HG03280 (cell line): Measurements from ENCODE around the gene EPHA6.

Source experiments
- ATAC-seq: cut with Tn5 transposase; IDR thresholded peaks from one replicate; pipeline ENCODE4 v1.9.1; 2021; ENCODE audit warnings: mild to moderate bottlenecking, moderate library complexity; ENCODE audit not compliant: unreplicated experiment

EPHA6 gene

DNA sequence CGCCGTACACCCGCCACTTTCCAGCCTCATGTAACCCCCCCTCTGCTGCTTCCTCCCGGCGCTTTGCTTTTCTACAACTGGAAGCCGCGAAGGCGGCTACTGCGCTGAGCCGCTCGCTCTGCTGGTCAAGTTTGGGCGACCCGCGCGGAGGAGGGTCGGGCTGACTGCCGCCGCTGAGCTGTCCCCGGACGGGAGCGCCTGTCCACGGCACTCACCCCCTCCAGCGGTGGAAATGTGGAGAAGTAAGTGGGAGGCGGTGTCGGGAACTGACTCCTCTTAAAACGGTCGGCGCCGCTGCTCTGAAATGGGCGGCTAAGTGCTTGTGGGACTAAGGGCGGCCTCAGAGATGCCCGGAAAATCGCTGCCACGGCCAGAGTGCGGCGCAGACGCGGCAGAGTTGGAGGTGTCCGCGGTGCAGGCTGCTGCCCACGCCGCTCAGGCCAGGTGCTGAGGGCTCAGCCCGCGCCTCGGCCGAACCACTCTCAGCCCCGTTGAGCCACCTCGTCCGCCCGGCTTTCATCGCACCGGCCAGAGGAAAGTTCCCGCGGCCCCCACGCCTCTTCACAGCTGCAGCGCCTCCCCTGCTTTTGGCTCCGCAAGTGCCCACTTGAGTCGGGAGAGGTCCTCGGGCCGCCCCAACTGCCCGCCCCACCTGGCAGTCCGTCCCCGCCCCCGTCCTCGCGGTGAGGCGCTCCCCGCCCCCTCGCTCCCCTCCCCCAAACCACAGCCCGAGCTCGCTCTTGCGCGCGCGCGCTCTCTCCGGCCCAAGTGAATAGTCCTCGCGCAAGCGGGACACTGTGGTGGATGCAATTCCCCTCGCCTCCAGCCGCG, at the start of gene EPHA6:
EPHA6 (plus strand) TSS at position 775 of the 831 bp plus-strand sequence.
- ATAC-seq, result peak; percentile 9

- ATAC-seq, result no peak
Observed at GRCh38 chr3:96776818-96777217, 37.6 kb upstream of the EPHA6 start.

- ATAC-seq, result no peak
Observed at GRCh38 chr3:96779810-96780209, 34.6 kb upstream of the EPHA6 start.

- ATAC-seq, result no peak
Observed at GRCh38 chr3:96796101-96796500, 18.3 kb upstream of the EPHA6 start.

- no peak for ATAC-seq
Observed at GRCh38 chr3:96803870-96804269, 10.5 kb upstream of the EPHA6 start.

DNA sequence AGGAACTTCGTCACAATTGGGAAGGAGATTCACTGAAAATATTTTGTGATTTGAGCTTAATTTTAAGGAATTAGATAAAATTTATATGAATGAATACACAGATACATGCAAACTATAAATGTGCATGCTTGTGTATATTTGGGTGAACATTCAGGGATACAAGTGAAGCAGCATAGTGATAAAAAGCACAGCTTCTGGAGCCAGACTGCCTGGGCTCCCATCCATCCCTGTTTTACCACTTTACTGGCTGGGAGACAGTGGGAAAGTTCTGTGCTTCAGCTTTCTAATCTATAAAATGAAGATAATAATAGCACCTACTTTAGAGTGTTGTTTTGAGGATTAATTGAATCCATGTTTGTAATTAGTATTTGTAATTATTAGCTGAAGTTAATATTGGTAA, 8.1 kb upstream of the EPHA6 start:
- ATAC-seq, result no peak

- peak; percentile 96 for ATAC-seq
Observed at GRCh38 chr3:96813134-96813819, 1.1 kb upstream of the EPHA6 start.

DNA sequence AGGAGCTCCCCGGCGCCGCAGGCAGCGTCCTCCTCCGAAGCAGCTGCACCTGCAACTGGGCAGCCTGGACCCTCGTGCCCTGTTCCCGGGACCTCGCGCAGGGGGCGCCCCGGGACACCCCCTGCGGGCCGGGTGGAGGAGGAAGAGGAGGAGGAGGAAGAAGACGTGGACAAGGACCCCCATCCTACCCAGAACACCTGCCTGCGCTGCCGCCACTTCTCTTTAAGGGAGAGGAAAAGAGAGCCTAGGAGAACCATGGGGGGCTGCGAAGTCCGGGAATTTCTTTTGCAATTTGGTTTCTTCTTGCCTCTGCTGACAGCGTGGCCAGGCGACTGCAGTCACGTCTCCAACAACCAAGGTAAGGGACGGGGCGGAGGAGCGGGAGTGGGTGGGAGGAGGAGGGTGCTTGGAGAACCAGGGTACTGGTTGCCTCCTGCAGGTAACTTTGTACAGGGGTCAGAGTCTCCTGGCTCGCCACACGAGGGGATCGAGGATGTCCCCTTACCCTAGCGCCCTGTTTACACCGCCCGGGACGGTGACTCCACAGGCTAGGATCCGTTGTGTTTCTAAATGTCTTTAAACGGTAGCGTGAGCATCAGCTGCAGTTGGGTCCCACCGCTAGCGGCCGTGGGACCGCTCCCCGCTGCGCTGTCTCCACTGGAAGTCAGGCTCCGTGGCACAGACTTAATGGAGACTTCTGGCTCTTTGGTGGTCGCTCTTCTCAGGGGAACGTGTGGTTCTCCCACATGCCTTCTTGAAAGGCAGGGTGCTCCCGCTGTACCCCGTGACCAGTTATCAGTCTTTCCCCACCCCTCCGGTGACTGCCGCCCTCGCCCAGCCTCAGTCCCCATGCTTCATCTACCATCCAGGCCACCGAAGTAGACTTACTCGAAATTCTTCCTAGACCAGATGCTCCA, 515 bp downstream of the EPHA6 start:
- no peak for ATAC-seq

DNA sequence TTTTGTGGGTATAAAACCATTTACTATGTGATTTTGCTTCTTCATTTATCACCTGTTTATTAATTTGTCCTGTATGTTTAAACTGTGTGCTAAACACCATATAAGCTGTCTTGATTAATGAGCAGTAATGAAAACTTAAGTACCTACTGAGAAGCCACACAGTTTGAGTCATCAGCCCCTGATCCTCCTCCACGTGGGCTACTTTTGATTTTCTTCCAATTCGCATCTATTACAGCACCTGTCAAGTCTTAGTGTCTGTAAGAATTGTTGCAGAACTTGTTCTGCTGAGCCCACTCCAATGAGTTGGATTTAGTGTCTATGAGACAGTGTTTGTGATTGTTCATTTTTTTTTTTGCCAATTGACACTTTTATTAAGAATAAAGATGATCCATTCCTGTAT, 16.8 kb downstream of the EPHA6 start:
- ATAC-seq, result no peak

DNA sequence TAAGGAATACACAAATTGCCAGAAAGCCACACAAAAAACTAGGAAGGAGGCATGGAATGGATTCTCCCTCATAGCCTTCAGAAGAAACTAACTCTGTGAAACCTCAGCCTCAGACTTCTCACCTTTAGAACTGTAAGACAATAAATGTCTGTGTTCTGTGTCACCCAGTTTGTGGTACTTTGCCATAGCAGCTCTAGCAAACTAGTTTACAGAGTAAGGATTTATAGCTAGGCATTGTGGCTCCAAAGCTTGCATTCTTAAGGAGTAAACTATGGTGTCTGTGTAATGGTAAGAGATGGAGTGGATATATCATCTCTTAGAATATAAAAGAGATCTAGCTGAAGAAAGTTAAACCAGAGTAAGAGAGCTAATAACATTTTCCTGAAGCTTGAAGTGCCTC, 18.9 kb downstream of the EPHA6 start:
- no peak for ATAC-seq

- ATAC-seq, result no peak
Observed at GRCh38 chr3:96836153-96836915, 21.9 kb downstream of the EPHA6 start.

GRCh38 chr3:96843505-96844203, 29.3 kb downstream of the EPHA6 start:
- ATAC-seq, result no peak

GRCh38 chr3:96844204-96844514, 29.8 kb downstream of the EPHA6 start:
- ATAC-seq, result no peak

- ATAC-seq, result no peak
Observed at GRCh38 chr3:96852849-96853248, 38.5 kb downstream of the EPHA6 start.

DNA sequence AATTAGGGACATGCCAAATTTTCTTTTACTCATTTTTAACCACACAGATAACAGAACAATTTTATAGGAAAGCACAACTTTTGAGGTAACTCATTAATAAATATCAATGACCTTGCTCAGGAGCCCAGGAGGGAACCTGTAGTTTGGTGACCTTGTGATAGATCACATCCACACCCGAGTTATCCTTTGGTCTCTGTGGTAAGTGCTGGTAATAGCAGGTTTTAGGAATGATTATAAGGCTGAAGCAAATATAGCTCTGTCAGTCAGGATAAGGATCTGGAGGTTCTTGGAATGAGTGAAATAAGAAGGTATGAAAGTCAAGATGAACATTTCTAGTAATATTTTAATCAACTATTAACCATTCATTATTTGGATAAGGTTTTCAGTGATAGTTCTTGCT, 46.5 kb downstream of the EPHA6 start:
- ATAC-seq, result no peak

DNA sequence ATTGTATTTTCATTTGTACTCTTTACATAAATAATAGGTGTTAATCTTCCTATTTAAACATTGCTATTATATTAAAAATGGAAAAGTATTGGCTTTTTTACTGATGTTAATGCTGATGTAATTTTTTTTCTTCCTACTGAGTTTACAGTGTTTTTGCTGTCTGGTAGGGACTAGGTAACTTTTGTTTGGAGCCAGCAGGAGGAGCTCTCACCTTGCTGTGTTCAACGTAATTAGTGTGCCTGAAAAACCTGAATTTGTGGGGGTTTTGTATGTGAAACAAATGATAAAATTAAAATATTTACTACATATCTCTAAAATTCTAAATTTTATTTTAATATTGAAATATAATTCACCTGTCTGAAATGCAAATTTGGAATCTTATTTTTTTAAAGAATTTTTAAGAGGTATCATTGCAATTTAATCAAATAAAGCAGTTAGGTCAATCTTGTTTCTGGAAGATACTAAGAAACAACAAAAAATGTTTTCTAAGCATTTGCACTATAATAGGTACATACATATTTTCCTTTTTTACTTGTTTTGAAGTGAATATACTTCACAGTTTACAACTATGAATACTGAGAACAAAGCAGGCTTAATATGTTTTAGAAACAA, 48.8 kb downstream of the EPHA6 start:
- peak; percentile 70 for ATAC-seq

DNA sequence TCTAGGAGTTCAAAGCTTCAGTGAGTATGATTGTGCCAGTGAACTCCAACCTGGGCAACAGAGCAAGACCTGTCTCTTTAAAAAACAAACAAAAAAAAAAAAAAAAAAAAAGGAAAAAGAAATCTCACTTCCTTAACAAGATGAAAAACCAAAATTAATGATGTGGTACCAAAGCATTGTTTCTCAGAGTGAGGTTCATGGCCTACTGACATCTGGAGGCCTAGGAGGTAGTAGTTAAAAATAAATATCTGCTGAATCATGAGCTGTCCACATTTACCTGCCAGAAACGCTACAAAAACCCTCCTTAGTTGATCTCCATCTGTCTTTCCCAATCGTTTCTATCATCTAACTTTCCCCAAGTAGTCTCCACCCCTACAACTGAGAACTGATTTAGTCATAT, 51.2 kb downstream of the EPHA6 start:
- ATAC-seq, result no peak

DNA sequence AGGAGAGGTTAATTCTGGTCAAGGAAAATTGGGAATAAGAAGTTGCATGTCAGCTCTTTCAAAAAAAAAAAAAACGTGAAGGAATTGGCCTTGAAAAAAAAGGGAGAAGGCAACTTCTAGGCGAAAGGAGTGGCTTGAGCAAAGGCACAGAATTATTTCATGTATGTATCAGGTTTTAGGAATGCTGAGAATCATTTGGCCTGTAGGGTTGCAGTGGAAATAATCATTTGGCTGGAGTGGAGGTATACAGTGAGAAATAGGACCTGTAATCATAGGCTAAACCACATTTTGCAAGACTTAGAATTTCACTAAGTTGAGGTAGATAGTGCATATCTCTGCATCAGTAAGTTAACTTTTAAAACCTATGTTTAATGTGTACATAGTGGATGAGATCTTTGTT, 54.9 kb downstream of the EPHA6 start:
- no peak for ATAC-seq

DNA sequence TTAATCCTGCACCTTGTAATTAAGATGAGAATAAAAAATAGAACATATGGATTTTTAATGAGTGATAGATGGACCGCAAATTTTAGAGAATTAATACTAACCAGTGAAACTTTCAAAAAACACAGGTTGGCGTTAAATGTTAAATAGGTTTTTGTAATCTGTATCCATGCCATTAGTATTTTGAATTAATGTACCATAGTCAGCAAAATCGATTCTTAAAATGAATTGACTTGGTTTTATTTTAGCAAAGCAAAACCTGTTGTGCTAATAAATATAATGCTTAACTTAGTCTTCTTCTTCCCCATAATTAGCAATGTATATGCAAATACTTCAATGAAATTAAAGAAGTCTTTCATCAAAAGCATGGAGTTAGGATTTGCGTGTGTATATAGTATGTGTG, 63.1 kb downstream of the EPHA6 start:
- no peak for ATAC-seq

GRCh38 chr3:96900031-96900430, 85.6 kb downstream of the EPHA6 start:
- ATAC-seq, result no peak
